ENCODE results near the gene SYNE1. TPM values are rescaled to one million over a fixed set of nuclear protein-coding genes. Genes with fewer than 3 reads are reported as not detected.

SYNE1 gene
- total and polyA plus RNA-seq, 2 of the 8 experiments (the other 6 are each of a cell fraction or from before 2014, with no cell fraction given) = 2.8 to 5.5 TPM

GRCh38 chr6:152420696-152421095 is 216.5 kb downstream of the SYNE1 start (continued):
- no peak for TF ChIP-seq EGR1 (IDR thresholded peaks at IDR 0.05; ENCODE audit: borderline replicate concordance, low read depth, low read length)
- TF ChIP-seq CBX5 (IDR thresholded peaks at IDR 0.05; ENCODE audit: low read depth, low read length) = no peak
- TF ChIP-seq YY1 (IDR thresholded peaks at IDR 0.05; ENCODE audit: low read depth, low read length) = no peak
- no peak for TF ChIP-seq CHD7 (IDR thresholded peaks at IDR 0.05; ENCODE audit: insufficient replicate concordance, low read length)

All from H1 (cell line).